Measurements from ENCODE around the gene PPP2R2C.

The PPP2R2C gene

GRCh38 chr4:6423575-6423974 is 48.8 kb downstream of the PPP2R2C start:
- DNase-seq (ENCODE audit: low read depth): no peak

- DNase-seq (ENCODE audit: low read depth): no peak
These were observed 49.5 kb downstream of the PPP2R2C start for GRCh38 chr4:6422866-6423265.

GRCh38 chr4:6422105-6422504 is 50.3 kb downstream of the PPP2R2C start:
- no peak for DNase-seq (ENCODE audit: low read depth)

- DNase-seq (ENCODE audit: low read depth): no peak
These were observed 51.0 kb downstream of the PPP2R2C start for GRCh38 chr4:6421397-6421796.

GRCh38 chr4:6420972-6421371 is 51.4 kb downstream of the PPP2R2C start:
- no peak for DNase-seq (ENCODE audit: low read depth)

GRCh38 chr4:6420036-6420435 is 52.4 kb downstream of the PPP2R2C start:
- no peak for DNase-seq (ENCODE audit: low read depth)

- no peak for DNase-seq (ENCODE audit: low read depth)
These were observed 52.9 kb downstream of the PPP2R2C start for GRCh38 chr4:6419452-6420028.

GRCh38 chr4:6418193-6418755 is 54.1 kb downstream of the PPP2R2C start:
- no peak for DNase-seq (ENCODE audit: low read depth)

GRCh38 chr4:6417516-6418050 is 54.8 kb downstream of the PPP2R2C start:
- no peak for DNase-seq (ENCODE audit: low read depth)

GRCh38 chr4:6416518-6417286 is 55.7 kb downstream of the PPP2R2C start:
- no peak for DNase-seq (ENCODE audit: low read depth)

- no peak for DNase-seq (ENCODE audit: low read depth)
These were observed 57.2 kb downstream of the PPP2R2C start for GRCh38 chr4:6415031-6415705.

GRCh38 chr4:6414578-6414977 is 57.8 kb downstream of the PPP2R2C start:
- no peak for DNase-seq (ENCODE audit: low read depth)

- no peak for DNase-seq (ENCODE audit: low read depth)
These were observed 61.8 kb downstream of the PPP2R2C start for GRCh38 chr4:6410664-6411063.

- DNase-seq (ENCODE audit: low read depth): no peak
These were observed 62.3 kb downstream of the PPP2R2C start for GRCh38 chr4:6410068-6410467.

GRCh38 chr4:6409381-6409780 is 63.0 kb downstream of the PPP2R2C start:
- no peak for DNase-seq (ENCODE audit: low read depth)

- DNase-seq (ENCODE audit: low read depth): no peak
These were observed 64.2 kb downstream of the PPP2R2C start for GRCh38 chr4:6408263-6408662.

GRCh38 chr4:6405397-6405706 is 67.1 kb downstream of the PPP2R2C start:
- no peak for DNase-seq (ENCODE audit: low read depth)

- no peak for DNase-seq (ENCODE audit: low read depth)
These were observed 67.6 kb downstream of the PPP2R2C start for GRCh38 chr4:6404611-6405396.

- DNase-seq (ENCODE audit: low read depth): no peak
These were observed 69.1 kb downstream of the PPP2R2C start for GRCh38 chr4:6403400-6403685.

GRCh38 chr4:6402566-6403399 is 69.6 kb downstream of the PPP2R2C start:
- DNase-seq (ENCODE audit: low read depth): no peak

GRCh38 chr4:6401797-6402196 is 70.6 kb downstream of the PPP2R2C start:
- no peak for DNase-seq (ENCODE audit: low read depth)

All from stimulated activated CD8-positive, alpha-beta memory T cell treated with anti-CD3 and anti-CD28 coated beads, Interleukin-4, amount 100 ng/mL, for 24 hours (primary cell).